DMS153 treated with DMSO at 0.1 percent for 48 hours (cell line): ENCODE data around the gene HABP4.

Experiments
- DNase-seq: peaks from one replicate; lab custom pipeline; 2025; ENCODE audit not compliant: unreplicated experiment; lab: John Stamatoyannopoulos, UW

Gene HABP4

GRCh38 chr9:96430377-96430776 is 19.6 kb upstream of the HABP4 start:
- DNase-seq = no peak

GRCh38 chr9:96435345-96435744 is 14.6 kb upstream of the HABP4 start:
- no peak for DNase-seq

GRCh38 chr9:96436063-96436455 is 13.9 kb upstream of the HABP4 start:
- no peak for DNase-seq

GRCh38 chr9:96436456-96437126 is 13.4 kb upstream of the HABP4 start:
- no peak for DNase-seq

- DNase-seq = no peak
Observed at GRCh38 chr9:96437454-96437853, 12.5 kb upstream of the HABP4 start.

- DNase-seq = no peak
Observed at GRCh38 chr9:96440671-96441199, 9.2 kb upstream of the HABP4 start.

GRCh38 chr9:96441798-96442445 is 8.0 kb upstream of the HABP4 start:
- DNase-seq = no peak

GRCh38 chr9:96442491-96442890 is 7.5 kb upstream of the HABP4 start:
- no peak for DNase-seq

GRCh38 chr9:96447406-96447805 is 2.6 kb upstream of the HABP4 start:
- DNase-seq = no peak

GRCh38 chr9:96448546-96449170 is 1.3 kb upstream of the HABP4 start:
- DNase-seq = no peak

- no peak for DNase-seq
Observed at GRCh38 chr9:96449523-96449844, 485 bp upstream of the HABP4 start.

GRCh38 chr9:96450613-96451528 is 902 bp downstream of the HABP4 start:
- no peak for DNase-seq

- DNase-seq = no peak
Observed at GRCh38 chr9:96453625-96454024, 3.7 kb downstream of the HABP4 start.

- DNase-seq = no peak
Observed at GRCh38 chr9:96457266-96457665, 7.3 kb downstream of the HABP4 start.

GRCh38 chr9:96458226-96458625 is 8.3 kb downstream of the HABP4 start:
- no peak for DNase-seq

- no peak for DNase-seq
Observed at GRCh38 chr9:96459268-96460007, 9.5 kb downstream of the HABP4 start.

- no peak for DNase-seq
Observed at GRCh38 chr9:96460470-96460869, 10.5 kb downstream of the HABP4 start.

GRCh38 chr9:96460882-96461281 is 10.9 kb downstream of the HABP4 start:
- DNase-seq = no peak

- DNase-seq = no peak
Observed at GRCh38 chr9:96461336-96461735, 11.4 kb downstream of the HABP4 start.

- no peak for DNase-seq
Observed at GRCh38 chr9:96462541-96462940, 12.6 kb downstream of the HABP4 start.

GRCh38 chr9:96464426-96464825 is 14.5 kb downstream of the HABP4 start:
- no peak for DNase-seq
